Stimulated activated naive CD4-positive, alpha-beta T cell treated with Interleukin-2 at 50 U/mL for 16 hours (primary cell): ENCODE measurements around the gene ZNF496.
A peak's percentile ranks its signal among the peaks of the same experiment; 100 is the strongest.
"Not testable (repeated sequence)": the region's sequence is repeated elsewhere in the genome, so short reads cannot be mapped to it uniquely, and the experiment has no call there.

Experiments
- DNase-seq: peaks from one replicate; lab custom pipeline; 2025; lab: John Stamatoyannopoulos, UW

Gene ZNF496

GRCh38 chr1:247331525-247332214 lies at the start of gene ZNF496:
Gene ZNF496 (minus strand): TSS chr1:247331867. CDS start chr1:247329578, 2,289 bp downstream.
- peak; percentile 47 for DNase-seq

- no peak for DNase-seq
Observed at GRCh38 chr1:247378334-247379073, 46.8 kb upstream of the ZNF496 start.

- DNase-seq: not testable (repeated sequence)
Observed at GRCh38 chr1:247377656-247378055, 46.0 kb upstream of the ZNF496 start.

- DNase-seq: no peak
Observed at GRCh38 chr1:247376659-247377058, 45.0 kb upstream of the ZNF496 start.

GRCh38 chr1:247375747-247376146 lies 44.1 kb upstream of the ZNF496 start:
- no peak for DNase-seq

- not testable (repeated sequence) for DNase-seq
Observed at GRCh38 chr1:247374651-247375334, 43.1 kb upstream of the ZNF496 start.

- peak; percentile 33 for DNase-seq
Observed at GRCh38 chr1:247373721-247374141, 42.1 kb upstream of the ZNF496 start.

GRCh38 chr1:247371801-247372259 lies 40.2 kb upstream of the ZNF496 start:
- no peak for DNase-seq

- no peak for DNase-seq
Observed at GRCh38 chr1:247370786-247371732, 39.4 kb upstream of the ZNF496 start.

GRCh38 chr1:247368490-247369145 lies 37.0 kb upstream of the ZNF496 start:
- DNase-seq: no peak

GRCh38 chr1:247367786-247368422 lies 36.2 kb upstream of the ZNF496 start:
- DNase-seq: no peak

GRCh38 chr1:247366926-247367645 lies 35.4 kb upstream of the ZNF496 start:
- no peak for DNase-seq

GRCh38 chr1:247366345-247366744 lies 34.7 kb upstream of the ZNF496 start:
- DNase-seq: not testable (repeated sequence)

GRCh38 chr1:247365023-247365422 lies 33.4 kb upstream of the ZNF496 start:
- DNase-seq: no peak

GRCh38 chr1:247363000-247363399 lies 31.3 kb upstream of the ZNF496 start:
- not testable (repeated sequence) for DNase-seq

GRCh38 chr1:247362153-247362552 lies 30.5 kb upstream of the ZNF496 start:
- DNase-seq: no peak

GRCh38 chr1:247360991-247361731 lies 29.5 kb upstream of the ZNF496 start:
- no peak for DNase-seq

GRCh38 chr1:247360116-247360898 lies 28.6 kb upstream of the ZNF496 start:
- no peak for DNase-seq
